Mononuclear cell (primary cell): ENCODE results near the gene MCM3. TPM values are rescaled to one million over a fixed set of nuclear protein-coding genes. Genes with fewer than 3 reads are reported as not detected.

Experiments used
- total RNA-seq: library from RNA; depleted of rRNA; stranded (reverse); fragments of >200 nt; gene quantifications from one replicate; pipeline ENCODE4 v1.2.3, GENCODE V29; 2012

The MCM3 gene
- total RNA-seq, 1 donor, result 9.1 TPM

Other genes starting within 250 kb of the MCM3 start
- under 0.01 TPM for gene PKHD1, start 197.1 kb downstream of the MCM3 start, total RNA-seq
- not detected for gene IL17A, start 98.4 kb downstream of the MCM3 start, total RNA-seq
- gene IL17F, start 40.2 kb downstream of the MCM3 start, total RNA-seq, result not detected
- gene PAQR8, start 77.4 kb upstream of the MCM3 start, total RNA-seq, result 2.0 TPM
- gene EFHC1, start 135.6 kb upstream of the MCM3 start, total RNA-seq, result 6.4 TPM